ENCODE measurements around the gene LYSMD2. TPM values are rescaled to one million over a fixed set of nuclear protein-coding genes. Genes with fewer than 3 reads are reported as not detected.

Gene LYSMD2
- total and polyA plus RNA-seq, 9 donors: 5.9 to 8.1 (median 6.8) TPM

- peaks cover 3% of the 10 kb centered on the region for H3K27me3 ChIP-seq (ENCODE audit: control insufficient read depth, insufficient read depth, low read length)
- no CpG with 5 or more reads among the region's 1 CpG for WGBS (ENCODE audit: insufficient coverage)
- no peaks in the 10 kb centered on the region for H3K9me3 ChIP-seq (replicated peaks; ENCODE audit: control insufficient read depth, low read depth, low read length)
- H3K4me3 ChIP-seq (ENCODE audit: low read length): no peak overlapping the region
- peaks cover 5% of the 10 kb centered on the region for H3K4me1 ChIP-seq (ENCODE audit: control insufficient read depth, insufficient read depth, low read length)
- H3K27ac ChIP-seq (ENCODE audit: low read length): no peak overlapping the region
- DNase-seq: no peak
- H3K36me3 ChIP-seq (ENCODE audit: control insufficient read depth, insufficient read depth, low read length): no peaks in the 10 kb centered on the region
Observed at GRCh38 chr15:51702710-51703109, 34.7 kb downstream of the LYSMD2 start.

- peaks cover 3% of the 10 kb centered on the region for H3K27me3 ChIP-seq (ENCODE audit: control insufficient read depth, insufficient read depth, low read length)
- no peaks in the 10 kb centered on the region for H3K9me3 ChIP-seq (replicated peaks; ENCODE audit: control insufficient read depth, low read depth, low read length)
- no peak overlapping the region for H3K4me3 ChIP-seq (ENCODE audit: low read length)
- WGBS (ENCODE audit: insufficient coverage): no CpG with 5 or more reads among the region's 1 CpG
- H3K4me1 ChIP-seq (ENCODE audit: control insufficient read depth, insufficient read depth, low read length): no peaks in the 10 kb centered on the region
- H3K27ac ChIP-seq (ENCODE audit: low read length): no peak overlapping the region
- no peaks in the 10 kb centered on the region for H3K36me3 ChIP-seq (ENCODE audit: control insufficient read depth, insufficient read depth, low read length)
- no peak for DNase-seq
Observed at GRCh38 chr15:51699373-51699772, 38.1 kb downstream of the LYSMD2 start.

- Histone ChIP-seq H3K36me3 (ENCODE audit: control insufficient read depth, insufficient read depth, low read length) (no peaks in the 10 kb centered on the region), H3K27me3 (ENCODE audit: control insufficient read depth, insufficient read depth, low read length) (peaks cover under 1% of the 10 kb centered on the region), H3K4me1 (ENCODE audit: control insufficient read depth, insufficient read depth, low read length) (no peaks in the 10 kb centered on the region), H3K4me3 (ENCODE audit: low read length) (no peak overlapping the region), H3K9me3 (replicated peaks; ENCODE audit: control insufficient read depth, low read depth, low read length) (no peaks in the 10 kb centered on the region), H3K27ac (ENCODE audit: low read length) (no peak overlapping the region)
- WGBS (ENCODE audit: insufficient coverage): 100% methylated on average over 1 of the region's 2 CpGs
- no peak for DNase-seq
Observed at GRCh38 chr15:51697163-51697562, 40.3 kb downstream of the LYSMD2 start.

- Histone ChIP-seq H3K4me1 (ENCODE audit: control insufficient read depth, insufficient read depth, low read length) (no peaks in the 10 kb centered on the region), H3K4me3 (ENCODE audit: low read length) (no peak overlapping the region), H3K9me3 (replicated peaks; ENCODE audit: control insufficient read depth, low read depth, low read length) (no peaks in the 10 kb centered on the region), H3K27me3 (ENCODE audit: control insufficient read depth, insufficient read depth, low read length) (no peaks in the 10 kb centered on the region), H3K36me3 (ENCODE audit: control insufficient read depth, insufficient read depth, low read length) (no peaks in the 10 kb centered on the region), H3K27ac (ENCODE audit: low read length) (no peak overlapping the region)
- DNase-seq: no peak
- 80% methylated on average over 1 of the region's 5 CpGs for WGBS (ENCODE audit: insufficient coverage)
Observed at GRCh38 chr15:51696566-51696965, 40.9 kb downstream of the LYSMD2 start.

GRCh38 chr15:51692154-51692553, 45.3 kb downstream of the LYSMD2 start:
- Histone ChIP-seq H3K4me1 (ENCODE audit: control insufficient read depth, insufficient read depth, low read length) (no peaks in the 10 kb centered on the region), H3K27me3 (ENCODE audit: control insufficient read depth, insufficient read depth, low read length) (no peaks in the 10 kb centered on the region), H3K9me3 (replicated peaks; ENCODE audit: control insufficient read depth, low read depth, low read length) (no peaks in the 10 kb centered on the region), H3K27ac (ENCODE audit: low read length) (no peak overlapping the region), H3K4me3 (ENCODE audit: low read length) (no peak overlapping the region), H3K36me3 (ENCODE audit: control insufficient read depth, insufficient read depth, low read length) (no peaks in the 10 kb centered on the region)
- DNase-seq: no peak
- no CpG with 5 or more reads among the region's 3 CpGs for WGBS (ENCODE audit: insufficient coverage)

GRCh38 chr15:51688863-51689262, 48.6 kb downstream of the LYSMD2 start:
- H3K4me3 ChIP-seq (ENCODE audit: low read length): no peak overlapping the region
- no CpG with 5 or more reads among the region's 2 CpGs for WGBS (ENCODE audit: insufficient coverage)
- H3K9me3 ChIP-seq (replicated peaks; ENCODE audit: control insufficient read depth, low read depth, low read length): no peaks in the 10 kb centered on the region
- no peak overlapping the region for H3K27ac ChIP-seq (ENCODE audit: low read length)
- no peaks in the 10 kb centered on the region for H3K4me1 ChIP-seq (ENCODE audit: control insufficient read depth, insufficient read depth, low read length)
- H3K27me3 ChIP-seq (ENCODE audit: control insufficient read depth, insufficient read depth, low read length): no peaks in the 10 kb centered on the region
- DNase-seq: no peak
- H3K36me3 ChIP-seq (ENCODE audit: control insufficient read depth, insufficient read depth, low read length): no peaks in the 10 kb centered on the region

- no peaks in the 10 kb centered on the region for H3K36me3 ChIP-seq (ENCODE audit: control insufficient read depth, insufficient read depth, low read length)
- no CpG with 5 or more reads among the region's 1 CpG for WGBS (ENCODE audit: insufficient coverage)
Observed at GRCh38 chr15:51687565-51687964, 49.9 kb downstream of the LYSMD2 start.

GRCh38 chr15:51681303-51681963, 56.0 kb downstream of the LYSMD2 start, which contains the start of gene SCG3:
SCG3 (plus strand) TSS chr15:51681503; CDS start chr15:51681756, 253 bp downstream.
- under 1% methylated on average over 27 of the region's 38 CpGs for WGBS (ENCODE audit: insufficient coverage)
- Histone ChIP-seq H3K27ac (ENCODE audit: low read length) (no peak within 1 kb of the TSS), H3K4me1 (ENCODE audit: control insufficient read depth, insufficient read depth, low read length) (peaks cover 6% of the 10 kb centered on the region), H3K36me3 (ENCODE audit: control insufficient read depth, insufficient read depth, low read length) (no peaks in the 10 kb centered on the region), H3K9me3 (replicated peaks; ENCODE audit: control insufficient read depth, low read depth, low read length) (no peaks in the 10 kb centered on the region), H3K4me3 (ENCODE audit: low read length) (no peak within 1 kb of the TSS), H3K27me3 (ENCODE audit: control insufficient read depth, insufficient read depth, low read length) (no peaks in the 10 kb centered on the region)
- peak; percentile 84 for DNase-seq

More at GRCh38 chr15:51687565-51687964, 49.9 kb downstream of the LYSMD2 start:
- H3K4me3 ChIP-seq (ENCODE audit: low read length): no peak overlapping the region
- no peak for DNase-seq
- H3K9me3 ChIP-seq (replicated peaks; ENCODE audit: control insufficient read depth, low read depth, low read length): no peaks in the 10 kb centered on the region
- no peaks in the 10 kb centered on the region for H3K4me1 ChIP-seq (ENCODE audit: control insufficient read depth, insufficient read depth, low read length)
- H3K27ac ChIP-seq (ENCODE audit: low read length): no peak overlapping the region
- H3K27me3 ChIP-seq (ENCODE audit: control insufficient read depth, insufficient read depth, low read length): no peaks in the 10 kb centered on the region

- Histone ChIP-seq H3K4me3 (ENCODE audit: low read length) (no peak overlapping the region), H3K27ac (ENCODE audit: low read length) (no peak overlapping the region), H3K9me3 (replicated peaks; ENCODE audit: control insufficient read depth, low read depth, low read length) (no peaks in the 10 kb centered on the region), H3K4me1 (ENCODE audit: control insufficient read depth, insufficient read depth, low read length) (peaks cover 6% of the 10 kb centered on the region), H3K36me3 (ENCODE audit: control insufficient read depth, insufficient read depth, low read length) (no peaks in the 10 kb centered on the region), H3K27me3 (ENCODE audit: control insufficient read depth, insufficient read depth, low read length) (peaks cover 2% of the 10 kb centered on the region)
- WGBS (ENCODE audit: insufficient coverage): no CpG with 5 or more reads among the region's 2 CpGs
- DNase-seq: no peak
Observed at GRCh38 chr15:51680321-51680720, 57.1 kb downstream of the LYSMD2 start.

- WGBS (ENCODE audit: insufficient coverage): no CpG with 5 or more reads among the region's 2 CpGs
- Histone ChIP-seq H3K27me3 (ENCODE audit: control insufficient read depth, insufficient read depth, low read length) (peaks cover 2% of the 10 kb centered on the region), H3K4me3 (ENCODE audit: low read length) (no peak overlapping the region), H3K36me3 (ENCODE audit: control insufficient read depth, insufficient read depth, low read length) (no peaks in the 10 kb centered on the region), H3K4me1 (ENCODE audit: control insufficient read depth, insufficient read depth, low read length) (peaks cover 6% of the 10 kb centered on the region), H3K9me3 (replicated peaks; ENCODE audit: control insufficient read depth, low read depth, low read length) (no peaks in the 10 kb centered on the region), H3K27ac (ENCODE audit: low read length) (no peak overlapping the region)
- no peak for DNase-seq
Observed at GRCh38 chr15:51678096-51678495, 59.4 kb downstream of the LYSMD2 start.

GRCh38 chr15:51677452-51677851, 60.0 kb downstream of the LYSMD2 start:
- no peaks in the 10 kb centered on the region for H3K9me3 ChIP-seq (replicated peaks; ENCODE audit: control insufficient read depth, low read depth, low read length)
- DNase-seq: no peak
- no peak overlapping the region for H3K4me3 ChIP-seq (ENCODE audit: low read length)
- peaks cover 2% of the 10 kb centered on the region for H3K27me3 ChIP-seq (ENCODE audit: control insufficient read depth, insufficient read depth, low read length)
- WGBS (ENCODE audit: insufficient coverage): 67% methylated on average over 1 of the region's 2 CpGs
- no peak overlapping the region for H3K27ac ChIP-seq (ENCODE audit: low read length)
- H3K4me1 ChIP-seq (ENCODE audit: control insufficient read depth, insufficient read depth, low read length): peaks cover 6% of the 10 kb centered on the region
- H3K36me3 ChIP-seq (ENCODE audit: control insufficient read depth, insufficient read depth, low read length): no peaks in the 10 kb centered on the region
